ENCODE results near the gene SNRPB. TPM values are rescaled to one million over a fixed set of nuclear protein-coding genes. Genes with fewer than 3 reads are reported as not detected.

Gene SNRPB
- total RNA-seq, 6 experiments from 2014 or later, result 155 to 240 (median 208) TPM

- Mint-ChIP-seq H3K36me3 (ENCODE audit: low read depth) (no peaks in the 10 kb centered on the region), H3K4me3 (no peak overlapping the region), H3K9me3 (no peaks in the 10 kb centered on the region), H3K27me3 (ENCODE audit: insufficient read depth) (peaks cover 31% of the 10 kb centered on the region), H3K27ac (no peak overlapping the region), H3K4me1 (ENCODE audit: low read depth) (no peaks in the 10 kb centered on the region)
- no peak for DNase-seq
- no peak for TF ChIP-seq CTCF (IDR thresholded peaks at IDR 0.05)
Observed at GRCh38 chr20:2417213-2417541, 53.4 kb downstream of the SNRPB start.

GRCh38 chr20:2416541-2417212 is 53.9 kb downstream of the SNRPB start:
- Mint-ChIP-seq H3K9me3 (no peaks in the 10 kb centered on the region), H3K27me3 (ENCODE audit: insufficient read depth) (peaks cover 31% of the 10 kb centered on the region), H3K27ac (no peak overlapping the region), H3K36me3 (ENCODE audit: low read depth) (no peaks in the 10 kb centered on the region), H3K4me3 (no peak overlapping the region), H3K4me1 (ENCODE audit: low read depth) (no peaks in the 10 kb centered on the region)
- DNase-seq, result no peak
- no peak for TF ChIP-seq CTCF (IDR thresholded peaks at IDR 0.05)

Other genes starting within 250 kb of the SNRPB start
- gene TGM3, start 174.8 kb downstream of the SNRPB start, total RNA-seq (2021; fragmentation: NEBNext Ultra II Directional; extraction: Animal tissue kit (Norgen Biotek cat#: 25700)), result under 1 TPM in 2 of 6 experiments, not detected in 4; 0.09 to 0.15 TPM
- gene TGM6, start 89.9 kb downstream of the SNRPB start, total RNA-seq (2021; fragmentation: NEBNext Ultra II Directional; extraction: Animal tissue kit (Norgen Biotek cat#: 25700)), result not detected
- 1 to 10 TPM; 6.4 to 9.4 (median 8.8) TPM for gene ZNF343, start 38.1 kb upstream of the SNRPB start, total RNA-seq (2021; fragmentation: NEBNext Ultra II Directional; extraction: Animal tissue kit (Norgen Biotek cat#: 25700))
- not detected for gene TMC2, start 65.8 kb upstream of the SNRPB start, total RNA-seq (2021; fragmentation: NEBNext Ultra II Directional; extraction: Animal tissue kit (Norgen Biotek cat#: 25700))
- 100 to 1,000 TPM; 151 to 222 (median 165) TPM for gene NOP56, start 181.8 kb upstream of the SNRPB start, total RNA-seq (2021; fragmentation: NEBNext Ultra II Directional; extraction: Animal tissue kit (Norgen Biotek cat#: 25700))
- 10 to 100 TPM; 63.1 to 87.8 (median 79.8) TPM for gene IDH3B, start 193.4 kb upstream of the SNRPB start, total RNA-seq (2021; fragmentation: NEBNext Ultra II Directional; extraction: Animal tissue kit (Norgen Biotek cat#: 25700))
- under 1 TPM in 3 of 6 experiments, not detected in 3; 0.14 to 0.48 (median 0.46) TPM for gene EBF4, start 222.0 kb upstream of the SNRPB start, total RNA-seq (2021; fragmentation: NEBNext Ultra II Directional; extraction: Animal tissue kit (Norgen Biotek cat#: 25700))